Forelimb muscle (tissue), 1 donor: Measurements from ENCODE around the gene APLNR. TPM values are rescaled to one million over a fixed set of nuclear protein-coding genes. Genes with fewer than 3 reads are reported as not detected.

Experiments
- polyA plus RNA-seq: library from polyadenylated mRNA; unstranded; fragments of 120-200 nt; gene quantifications from one replicate; pipeline ENCODE4 v1.2.1, GENCODE V29; 2013; ENCODE audit not compliant: insufficient read length

The APLNR gene
- polyA plus RNA-seq, 1 donor: 86.9 TPM

Other genes with a start within 250 kb of the APLNR start
- gene OR5AK2, start 248.3 kb downstream of the APLNR start, polyA plus RNA-seq: 0.18 TPM
- gene LRRC55, start 55.3 kb downstream of the APLNR start, polyA plus RNA-seq: 1.4 TPM
- gene TNKS1BP1, start 87.7 kb upstream of the APLNR start, polyA plus RNA-seq: 121 TPM
- 91.5 TPM for gene SSRP1, start 98.6 kb upstream of the APLNR start, polyA plus RNA-seq
- 5.4 TPM for gene P2RX3, start 101.1 kb upstream of the APLNR start, polyA plus RNA-seq
- 0.85 TPM for gene PRG3, start 143.9 kb upstream of the APLNR start, polyA plus RNA-seq
- 1.6 TPM for gene PRG2, start 153.4 kb upstream of the APLNR start, polyA plus RNA-seq
- gene SLC43A3, start 189.9 kb upstream of the APLNR start, polyA plus RNA-seq: 21.8 TPM
- 37.2 TPM for gene RTN4RL2, start 223.3 kb upstream of the APLNR start, polyA plus RNA-seq